Fibroblast of skin of back (primary cell): ENCODE results near the gene BPIFA2.
"Not testable (repeated sequence)": the region's sequence is repeated elsewhere in the genome, so short reads cannot be mapped to it uniquely, and the experiment has no call there.

Source experiments
- DNase-seq: peaks from one replicate; pipeline ENCODE4 v3.0.0-alpha.2; 2013

Gene BPIFA2

GRCh38 chr20:33162313-33162712, 5.6 kb upstream of the BPIFA2 start:
- no peak for DNase-seq

- no peak for DNase-seq
Measured at GRCh38 chr20:33162753-33163152, 5.2 kb upstream of the BPIFA2 start.

DNA sequence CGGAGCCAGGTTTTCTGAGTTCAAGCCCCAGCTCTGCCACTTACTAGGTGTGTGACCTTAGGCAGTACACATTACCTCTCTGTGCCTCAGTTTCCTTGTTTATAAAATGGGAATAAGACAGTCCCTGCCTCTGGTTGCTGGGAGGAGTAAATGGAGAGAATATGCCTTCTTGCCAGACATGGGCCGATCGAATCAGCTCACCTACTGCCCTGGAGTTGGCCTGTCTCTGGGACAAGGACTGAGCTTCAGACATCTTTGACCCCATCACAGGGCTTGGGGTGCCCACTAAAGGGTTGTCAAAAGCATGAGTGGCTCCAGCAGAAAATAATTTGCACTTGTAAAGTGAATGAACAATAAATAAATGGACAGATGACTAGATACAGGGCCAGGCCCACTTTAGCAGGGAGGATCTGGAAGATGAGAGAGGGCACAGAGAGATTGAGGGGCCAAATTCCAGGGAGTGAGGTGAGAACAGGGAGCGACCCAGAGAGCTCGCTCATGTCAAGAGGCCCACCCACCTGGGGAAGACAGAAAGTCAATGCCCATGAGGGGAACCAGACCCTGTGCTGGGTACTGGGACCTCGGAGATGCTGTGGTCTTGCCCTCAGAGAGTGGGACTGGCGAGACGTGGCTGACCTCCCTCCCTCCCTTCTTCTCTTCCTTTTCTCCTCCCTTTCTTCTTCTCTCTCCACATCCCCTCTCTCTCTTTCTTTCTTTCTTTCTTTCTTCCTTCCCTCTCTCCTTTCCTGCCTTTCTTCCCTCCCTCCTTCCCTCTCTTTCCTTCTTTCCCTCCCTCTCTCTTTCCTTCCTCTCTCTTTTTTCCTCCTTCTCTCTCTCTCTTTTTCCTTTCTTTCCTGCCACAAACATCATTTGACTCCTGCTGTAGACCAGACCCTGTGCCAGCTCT, 3.9 kb upstream of the BPIFA2 start:
- DNase-seq: no peak

DNA sequence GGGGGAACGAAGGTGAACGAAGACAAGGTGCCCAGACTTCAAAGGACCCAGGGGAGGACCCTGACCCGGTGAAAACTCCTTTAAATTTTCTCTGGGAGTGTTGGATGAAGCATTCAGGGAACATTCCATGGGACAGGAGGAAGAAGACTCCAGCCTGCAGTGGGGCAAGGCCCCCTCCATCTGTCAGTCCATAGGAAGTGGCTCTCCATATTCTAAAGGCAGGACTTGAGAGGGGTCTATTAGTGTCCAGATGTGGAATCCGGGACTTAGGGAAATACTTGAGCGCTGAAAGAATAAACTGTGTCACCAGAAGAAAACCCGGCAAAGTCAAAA, 3.2 kb upstream of the BPIFA2 start:
- no peak for DNase-seq

- no peak for DNase-seq
Measured at GRCh38 chr20:33165416-33166055, 2.4 kb upstream of the BPIFA2 start.

DNA sequence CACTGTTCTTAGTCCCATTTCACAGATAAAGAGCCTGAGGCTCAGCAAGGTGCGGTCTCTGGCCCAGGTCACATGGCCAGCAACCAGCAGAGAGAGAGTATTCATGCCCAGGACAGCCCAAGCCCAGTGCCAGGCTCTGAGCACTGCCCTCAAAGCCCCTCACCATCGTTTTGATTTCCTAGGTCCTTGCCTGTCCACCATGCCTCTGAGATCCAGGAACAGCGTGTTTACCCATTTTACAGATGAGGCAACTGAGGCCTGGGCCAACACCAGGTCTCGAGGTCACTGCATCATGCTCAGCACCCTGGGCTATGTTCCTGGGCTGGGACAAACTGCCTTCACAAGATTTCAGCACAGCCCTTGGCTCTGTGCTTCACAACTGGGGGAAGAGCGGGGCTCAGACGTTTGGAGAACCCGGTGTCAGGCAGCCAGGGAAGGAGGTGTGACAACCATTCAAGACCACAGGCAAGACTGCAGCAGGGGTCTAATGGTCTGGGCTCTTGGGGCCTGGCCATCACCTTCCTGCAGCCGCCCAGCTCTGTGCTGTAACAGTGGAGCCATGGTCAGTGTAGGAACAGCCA, 1.3 kb upstream of the BPIFA2 start:
- no peak for DNase-seq

GRCh38 chr20:33169176-33169794, 1.3 kb downstream of the BPIFA2 start:
- peak; percentile 5 for DNase-seq

DNA sequence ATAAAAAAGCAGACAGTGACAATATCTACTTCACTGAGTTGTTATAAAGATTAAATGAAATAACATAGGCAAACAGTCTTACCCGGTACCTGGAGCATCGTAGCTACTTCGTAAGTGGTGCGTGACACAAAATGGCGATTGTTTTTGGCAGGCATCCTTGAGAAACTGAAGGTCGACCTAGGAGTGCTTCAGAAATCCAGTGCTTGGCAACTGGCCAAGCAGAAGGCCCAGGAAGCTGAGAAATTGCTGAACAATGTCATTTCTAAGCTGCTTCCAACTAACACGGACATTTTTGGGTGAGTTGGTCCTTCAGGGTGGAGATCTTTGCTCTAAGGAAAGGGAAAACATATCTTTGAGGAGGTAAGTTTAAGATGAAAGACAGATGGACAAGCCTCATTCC, 4.8 kb downstream of the BPIFA2 start:
- no peak for DNase-seq

GRCh38 chr20:33175123-33175522, 7.2 kb downstream of the BPIFA2 start:
- no peak for DNase-seq

DNA sequence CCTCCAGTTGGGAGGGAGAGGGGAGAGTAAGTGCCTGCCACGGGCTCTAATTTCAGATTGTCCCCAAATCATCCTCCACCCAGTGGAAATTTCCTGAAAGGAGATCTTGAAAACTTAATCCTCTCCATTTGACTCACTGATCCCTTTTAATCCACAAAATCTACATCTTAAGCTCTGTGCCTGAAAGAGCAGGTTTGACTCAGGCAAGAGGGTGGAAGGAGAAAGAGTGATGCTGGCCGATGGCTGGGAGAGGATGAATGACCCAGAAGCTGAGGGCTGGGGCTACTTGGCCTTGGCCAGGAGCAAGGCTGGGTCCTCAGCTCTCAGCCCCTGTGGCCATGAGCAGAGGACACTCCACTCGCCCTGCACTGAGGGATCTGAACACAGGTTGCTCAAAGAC, 8.1 kb downstream of the BPIFA2 start:
- DNase-seq: no peak

DNA sequence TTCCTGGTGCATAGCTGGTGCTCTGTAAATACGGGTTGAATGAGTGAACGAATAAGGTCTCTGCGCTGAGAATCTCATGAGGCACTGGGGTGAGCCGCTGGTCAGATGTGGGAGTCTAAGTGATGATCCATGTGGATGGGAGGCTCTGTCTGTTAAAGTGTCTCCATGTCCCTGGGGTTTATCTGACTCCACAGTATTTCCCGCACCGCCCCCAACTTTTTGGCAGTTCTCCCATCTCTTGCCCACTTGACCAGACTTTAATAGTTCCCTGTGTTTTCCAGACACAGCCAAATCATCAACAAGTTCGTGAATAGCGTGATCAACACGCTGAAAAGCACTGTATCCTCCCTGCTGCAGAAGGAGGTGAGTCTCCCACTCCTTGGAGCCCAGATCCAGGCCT, 9.9 kb downstream of the BPIFA2 start:
- DNase-seq: no peak

DNA sequence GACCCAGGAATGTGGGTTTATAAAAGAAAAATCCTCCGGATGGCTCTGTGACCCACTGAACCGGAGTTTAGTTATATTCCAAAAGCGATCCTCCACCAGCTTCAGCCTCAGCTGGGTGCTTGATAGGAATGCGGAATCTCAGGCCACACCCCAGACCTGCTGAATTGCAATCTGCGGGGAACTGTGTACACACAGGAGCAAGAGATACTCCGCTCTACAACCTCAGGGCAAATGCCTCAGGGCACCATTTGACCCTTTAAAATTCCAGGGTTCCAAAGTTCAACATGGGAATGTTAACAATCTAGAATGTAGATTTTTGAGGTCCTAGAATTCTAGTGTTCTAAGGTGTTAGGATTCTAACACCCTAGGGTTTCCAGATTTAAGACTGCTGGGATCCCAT, 10.8 kb downstream of the BPIFA2 start:
- DNase-seq: no peak

DNA sequence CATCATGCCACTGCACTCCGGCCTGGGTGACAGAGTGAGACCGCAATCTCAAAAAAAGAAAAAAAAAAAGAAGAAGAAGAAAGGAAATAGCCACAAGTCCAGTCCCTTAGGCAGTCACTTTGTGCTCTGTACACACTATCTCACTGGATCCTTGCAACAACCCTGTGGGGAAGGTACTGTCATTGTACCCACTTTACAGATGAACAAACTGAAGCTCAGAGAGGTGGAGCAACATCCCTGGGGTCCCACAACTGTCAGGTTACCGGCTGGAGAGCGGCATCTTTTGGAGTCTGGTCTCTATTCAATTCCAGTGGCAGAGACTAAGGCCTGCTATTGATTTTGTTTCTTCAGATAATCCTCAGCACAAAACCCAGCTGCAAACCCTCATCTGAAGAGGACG, 12.2 kb downstream of the BPIFA2 start:
- DNase-seq: no peak

DNA sequence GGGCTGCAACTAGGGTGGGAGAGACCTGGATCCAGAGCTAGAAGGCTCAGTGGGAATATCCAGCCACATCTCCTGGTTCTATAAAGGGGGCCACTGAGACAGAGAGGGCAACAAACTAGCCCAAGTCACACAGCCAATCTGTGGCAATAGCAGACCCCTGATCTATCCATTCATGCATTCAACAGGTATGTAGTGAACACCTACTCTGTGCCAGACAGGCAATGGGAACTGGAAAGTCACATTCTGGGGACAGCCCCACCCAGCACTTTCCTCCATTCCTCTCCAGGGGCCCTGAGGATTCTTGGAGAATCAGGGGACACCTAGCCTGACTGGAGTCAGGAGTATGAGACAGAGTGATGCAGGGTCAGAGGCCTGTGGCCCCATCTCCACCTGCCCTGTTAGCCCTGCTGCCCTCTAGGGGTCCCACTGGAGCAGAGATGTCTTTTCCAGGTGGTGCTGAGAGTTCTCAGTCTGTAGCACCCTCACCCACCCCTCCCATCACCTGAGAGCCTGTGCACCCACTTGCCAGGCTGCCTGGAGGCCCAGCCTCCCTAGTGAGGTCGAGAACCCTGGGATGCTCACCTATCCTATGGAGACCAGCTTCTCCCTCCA, 13.6 kb downstream of the BPIFA2 start:
- DNase-seq: no peak

DNA sequence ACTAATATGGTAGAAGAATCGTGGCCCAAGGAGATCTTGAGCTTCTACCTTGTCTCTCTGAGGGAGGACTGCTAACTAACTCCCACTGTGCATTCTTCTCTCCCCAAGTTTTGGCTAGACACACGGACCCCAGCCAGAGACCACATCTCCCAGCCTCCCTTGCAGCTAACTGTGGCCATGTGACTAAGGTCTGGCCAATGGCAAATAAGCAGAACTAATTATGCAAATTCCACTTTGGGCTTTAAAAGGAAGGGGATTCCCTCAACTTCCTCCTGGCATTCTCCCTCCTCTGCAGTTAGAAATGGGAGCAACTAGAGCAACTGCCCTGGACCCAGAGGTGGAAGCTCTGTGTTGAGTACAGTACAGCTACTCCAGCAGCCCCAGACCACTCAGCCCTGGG, 15.4 kb downstream of the BPIFA2 start:
- no peak for DNase-seq

GRCh38 chr20:33185031-33185590, 17.2 kb downstream of the BPIFA2 start:
- DNase-seq: not testable (repeated sequence)

- no peak for DNase-seq
Measured at GRCh38 chr20:33187491-33187890, 19.5 kb downstream of the BPIFA2 start.

DNA sequence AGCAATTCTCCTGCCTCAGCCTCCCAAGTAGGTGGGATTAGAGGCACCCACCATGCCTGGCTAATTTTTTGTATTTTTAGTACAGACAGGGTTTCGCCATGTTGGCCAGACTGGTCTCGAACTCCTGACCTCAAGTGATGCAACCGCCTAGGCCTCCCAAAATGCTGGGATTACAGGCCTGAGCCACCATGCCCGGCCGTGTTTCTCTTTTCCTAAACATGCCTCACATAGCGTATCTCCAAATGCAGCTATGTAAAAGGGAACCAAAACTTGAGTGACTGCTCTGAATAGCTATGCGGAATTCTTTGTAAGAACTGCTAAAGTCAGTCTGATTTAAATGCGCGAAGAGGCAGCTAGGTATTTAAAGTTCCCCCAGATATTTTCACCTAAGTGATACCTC, 20.5 kb downstream of the BPIFA2 start:
- no peak for DNase-seq

GRCh38 chr20:33191484-33191883, 23.5 kb downstream of the BPIFA2 start:
- DNase-seq: no peak

GRCh38 chr20:33191955-33192354, 24.0 kb downstream of the BPIFA2 start:
- DNase-seq: no peak

- DNase-seq: no peak
Measured at GRCh38 chr20:33192912-33193501, 25.0 kb downstream of the BPIFA2 start.

- DNase-seq: no peak
Measured at GRCh38 chr20:33199026-33199425, 31.1 kb downstream of the BPIFA2 start.
